Activated naive CD4-positive, alpha-beta T cell (primary cell): ENCODE data around the gene ALPL.

Source experiments
- DNase-seq, 4 experiments: peaks; one replicate each; lab custom pipeline; 2025; lab: John Stamatoyannopoulos, UW

Gene ALPL

GRCh38 chr1:21576031-21576797 is 67.0 kb downstream of the ALPL start:
- no peak for DNase-seq

- no peak for DNase-seq
Measured at GRCh38 chr1:21576798-21577187, 67.6 kb downstream of the ALPL start.

GRCh38 chr1:21577324-21577723 is 68.1 kb downstream of the ALPL start:
- DNase-seq, result no peak

GRCh38 chr1:21577933-21578332 is 68.7 kb downstream of the ALPL start:
- no peak for DNase-seq

- DNase-seq, result no peak
Measured at GRCh38 chr1:21579791-21580190, 70.6 kb downstream of the ALPL start.

- DNase-seq, result no peak
Measured at GRCh38 chr1:21584096-21584495, 74.9 kb downstream of the ALPL start.

GRCh38 chr1:21585037-21585436 is 75.8 kb downstream of the ALPL start:
- no peak for DNase-seq

GRCh38 chr1:21586222-21586621 is 77.0 kb downstream of the ALPL start:
- no peak for DNase-seq

- DNase-seq, result no peak
Measured at GRCh38 chr1:21586846-21587601, 77.8 kb downstream of the ALPL start.

- DNase-seq, result no peak
Measured at GRCh38 chr1:21587602-21587953, 78.4 kb downstream of the ALPL start.

- DNase-seq, result no peak
Measured at GRCh38 chr1:21589618-21590017, 80.4 kb downstream of the ALPL start.

GRCh38 chr1:21590126-21590880 is 81.1 kb downstream of the ALPL start:
- DNase-seq, result no peak

- no peak for DNase-seq
Measured at GRCh38 chr1:21590934-21591333, 81.7 kb downstream of the ALPL start.

- no peak for DNase-seq
Measured at GRCh38 chr1:21592086-21592865, 83.1 kb downstream of the ALPL start.

GRCh38 chr1:21593231-21593630 is 84.0 kb downstream of the ALPL start:
- no peak for DNase-seq

GRCh38 chr1:21594501-21594900 is 85.3 kb downstream of the ALPL start:
- no peak for DNase-seq

GRCh38 chr1:21594935-21595897 is 86.0 kb downstream of the ALPL start:
- DNase-seq, result peak in 2 of 4 experiments; percentile 3 to 18

- no peak for DNase-seq
Measured at GRCh38 chr1:21596174-21596573, 87.0 kb downstream of the ALPL start.

GRCh38 chr1:21596628-21597027 is 87.4 kb downstream of the ALPL start:
- DNase-seq, result no peak

GRCh38 chr1:21597753-21598152 is 88.5 kb downstream of the ALPL start:
- DNase-seq, result no peak

- DNase-seq, result no peak
Measured at GRCh38 chr1:21598417-21598816, 89.2 kb downstream of the ALPL start.
